Lower lobe of right lung (tissue), 2 donors: Measurements from ENCODE around the gene IL1RAPL2. TPM values are rescaled to one million over a fixed set of nuclear protein-coding genes. Genes with fewer than 3 reads are reported as not detected.

Experiments used
- ATAC-seq, 2 donors: fragments of 200-7000 bp; cut with Tn5 transposase; one replicate each; pipeline ENCODE4 v1.9.1; 2020 to 2022; ENCODE audit warnings: mild to moderate bottlenecking in 2 of 2, moderate library complexity in 2 of 2
- DNase-seq: peaks from one replicate; pipeline ENCODE4 v3.0.0-alpha.2; 2020
- H3K27ac ChIP-seq: fragments of 200-600 bp; one replicate; pipeline ENCODE4 v1.8.0; 2022
- H3K27me3 ChIP-seq: fragments of 200-600 bp; one replicate; pipeline ENCODE4 v1.8.0; 2022; ENCODE audit warnings: low read depth
- H3K36me3 ChIP-seq: fragments of 200-600 bp; one replicate; pipeline ENCODE4 v1.8.0; 2022; ENCODE audit warnings: mild to moderate bottlenecking
- H3K4me1 ChIP-seq: fragments of 200-600 bp; one replicate; pipeline ENCODE4 v1.8.0; 2022
- H3K4me3 ChIP-seq: fragments of 200-600 bp; one replicate; pipeline ENCODE4 v1.8.0; 2022; ENCODE audit warnings: mild to moderate bottlenecking
- H3K9me3 ChIP-seq: fragments of 200-600 bp; one replicate; pipeline ENCODE4 v1.8.0; 2022
- intact Hi-C: fragments of 100-400 bp; cut with DNase I; formaldehyde crosslinking; loops from one replicate; pipeline ENCODE4 v1.11.0; 2022
- total RNA-seq: library from RNA; stranded (reverse); fragmentation: NEBNext Ultra II Directional; extraction: Animal tissue kit (Norgen Biotek cat#: 25700); gene quantifications from one replicate; pipeline ENCODE4 v1.2.1, GENCODE V29; 2021
- TF ChIP-seq, protein P1 (sequence below): fragments of 200-600 bp; IDR thresholded peaks from one replicate; pipeline ENCODE4 v1.8.0; 2022; ENCODE audit warnings: antibody characterized with exemption, mild to moderate bottlenecking
- donor health status: DM: no; HTN: yes; CAD: no; lungs with severe emphysema.

Gene IL1RAPL2
- total RNA-seq, 1 donor from 2014 or later: not detected

DNA sequence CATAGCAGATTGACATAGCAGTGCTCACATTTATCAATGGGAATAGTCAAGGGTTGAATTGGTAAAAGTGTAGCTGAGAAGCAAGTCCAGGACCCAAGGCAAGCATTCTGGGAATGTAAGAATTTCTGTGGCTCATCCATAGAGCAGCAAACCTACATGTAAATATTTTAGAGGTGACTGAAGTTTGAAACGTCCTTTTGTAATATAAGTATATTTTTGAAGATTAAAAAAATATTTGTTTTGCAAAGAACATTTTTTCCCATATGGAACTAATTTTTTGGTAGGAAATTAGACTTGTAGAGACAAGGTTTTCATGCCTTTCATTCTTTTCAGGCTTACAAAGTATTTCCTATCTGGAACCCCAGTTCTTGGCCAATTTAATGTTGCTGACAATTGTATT is 550.5 kb downstream of the IL1RAPL2 start:
- intact Hi-C loops: no loop called here
- ATAC-seq (no peak), DNase-seq (no peak)
- Histone ChIP-seq H3K4me1 (no peaks in the 10 kb centered on the region), H3K27ac (no peak overlapping the region), H3K36me3 (no peaks in the 10 kb centered on the region), H3K9me3 (no peaks in the 10 kb centered on the region), H3K27me3 (no peaks in the 10 kb centered on the region), H3K4me3 (no peak overlapping the region)
- TF ChIP-seq, protein P1, sequence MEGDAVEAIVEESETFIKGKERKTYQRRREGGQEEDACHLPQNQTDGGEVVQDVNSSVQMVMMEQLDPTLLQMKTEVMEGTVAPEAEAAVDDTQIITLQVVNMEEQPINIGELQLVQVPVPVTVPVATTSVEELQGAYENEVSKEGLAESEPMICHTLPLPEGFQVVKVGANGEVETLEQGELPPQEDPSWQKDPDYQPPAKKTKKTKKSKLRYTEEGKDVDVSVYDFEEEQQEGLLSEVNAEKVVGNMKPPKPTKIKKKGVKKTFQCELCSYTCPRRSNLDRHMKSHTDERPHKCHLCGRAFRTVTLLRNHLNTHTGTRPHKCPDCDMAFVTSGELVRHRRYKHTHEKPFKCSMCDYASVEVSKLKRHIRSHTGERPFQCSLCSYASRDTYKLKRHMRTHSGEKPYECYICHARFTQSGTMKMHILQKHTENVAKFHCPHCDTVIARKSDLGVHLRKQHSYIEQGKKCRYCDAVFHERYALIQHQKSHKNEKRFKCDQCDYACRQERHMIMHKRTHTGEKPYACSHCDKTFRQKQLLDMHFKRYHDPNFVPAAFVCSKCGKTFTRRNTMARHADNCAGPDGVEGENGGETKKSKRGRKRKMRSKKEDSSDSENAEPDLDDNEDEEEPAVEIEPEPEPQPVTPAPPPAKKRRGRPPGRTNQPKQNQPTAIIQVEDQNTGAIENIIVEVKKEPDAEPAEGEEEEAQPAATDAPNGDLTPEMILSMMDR: no peak

DNA sequence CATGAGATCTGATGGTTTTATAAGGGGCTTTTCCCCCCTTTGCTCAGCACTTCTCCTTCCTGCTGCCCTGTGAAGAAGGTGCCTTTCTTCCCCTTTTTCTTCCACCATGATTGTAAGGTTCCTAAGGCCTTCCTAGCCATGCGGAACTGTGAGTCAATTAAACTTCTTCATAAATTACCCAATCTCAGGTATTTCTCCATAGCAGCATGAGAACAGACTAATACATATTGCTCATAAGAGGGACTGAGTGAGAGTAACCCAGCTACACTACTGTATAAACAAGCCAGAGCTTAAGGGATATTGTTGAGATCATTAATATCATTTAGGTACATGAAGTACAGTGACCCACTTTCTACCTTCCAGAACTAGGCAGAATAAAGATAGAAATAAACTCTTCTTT is 551.6 kb downstream of the IL1RAPL2 start:
- ATAC-seq (no peak), DNase-seq (no peak)
- intact Hi-C loops: no loop called here
- TF ChIP-seq, protein P1: no peak
- H3K27ac ChIP-seq: no peak overlapping the region
- no peaks in the 10 kb centered on the region for H3K4me1 ChIP-seq
- H3K27me3 ChIP-seq: no peaks in the 10 kb centered on the region
- no peaks in the 10 kb centered on the region for H3K36me3 ChIP-seq
- no peak overlapping the region for H3K4me3 ChIP-seq
- no peaks in the 10 kb centered on the region for H3K9me3 ChIP-seq

DNA sequence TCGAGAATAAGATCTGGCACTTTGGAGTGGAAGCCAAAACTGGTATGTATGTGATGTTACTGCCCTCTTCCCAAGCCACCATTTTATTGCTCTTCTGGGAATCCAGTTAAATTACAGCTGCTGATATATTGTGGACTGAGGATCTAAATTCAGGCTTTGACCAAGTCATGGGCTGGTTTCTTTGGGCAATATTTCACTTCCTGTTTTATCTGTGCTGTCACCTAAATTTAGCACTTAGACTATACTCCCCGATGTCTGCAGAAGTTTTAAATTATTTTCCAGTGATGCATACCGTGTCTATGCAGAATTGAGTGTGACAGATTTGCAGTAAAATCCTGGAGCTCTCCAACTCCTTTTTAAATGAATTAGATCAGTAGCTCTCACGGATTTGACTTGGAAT is 554.5 kb downstream of the IL1RAPL2 start:
- Histone ChIP-seq H3K27me3 (no peaks in the 10 kb centered on the region), H3K27ac (no peak overlapping the region), H3K4me1 (no peaks in the 10 kb centered on the region), H3K36me3 (no peaks in the 10 kb centered on the region), H3K9me3 (no peaks in the 10 kb centered on the region), H3K4me3 (no peak overlapping the region)
- TF ChIP-seq, protein P1: no peak
- intact Hi-C loops: no loop called here
- no peak for DNase-seq
- ATAC-seq: no peak

DNA sequence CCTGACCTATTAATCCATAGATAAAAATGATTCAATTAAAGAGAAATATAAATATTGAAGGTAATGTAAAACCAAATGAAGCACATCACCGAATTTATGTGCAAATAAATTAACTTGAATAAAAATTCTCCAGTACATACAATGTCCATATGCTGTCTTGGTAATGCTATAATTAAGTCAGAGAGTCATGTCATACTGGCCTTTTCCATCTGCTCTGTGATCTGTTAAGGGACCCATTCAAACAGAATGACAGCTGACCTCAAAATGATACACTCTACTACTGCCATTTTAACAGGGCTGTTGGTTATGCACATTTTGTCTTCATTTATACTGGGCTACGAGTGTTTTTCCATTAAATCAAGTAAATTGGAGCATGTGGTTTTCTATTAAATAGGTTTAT is 555.2 kb downstream of the IL1RAPL2 start:
- ATAC-seq (no peak), DNase-seq (no peak)
- H3K36me3 ChIP-seq: no peaks in the 10 kb centered on the region
- no peak overlapping the region for H3K4me3 ChIP-seq
- intact Hi-C loops: no loop called here
- TF ChIP-seq, protein P1: no peak
- H3K4me1 ChIP-seq: no peaks in the 10 kb centered on the region
- H3K27ac ChIP-seq: no peak overlapping the region
- no peaks in the 10 kb centered on the region for H3K9me3 ChIP-seq
- no peaks in the 10 kb centered on the region for H3K27me3 ChIP-seq

DNA sequence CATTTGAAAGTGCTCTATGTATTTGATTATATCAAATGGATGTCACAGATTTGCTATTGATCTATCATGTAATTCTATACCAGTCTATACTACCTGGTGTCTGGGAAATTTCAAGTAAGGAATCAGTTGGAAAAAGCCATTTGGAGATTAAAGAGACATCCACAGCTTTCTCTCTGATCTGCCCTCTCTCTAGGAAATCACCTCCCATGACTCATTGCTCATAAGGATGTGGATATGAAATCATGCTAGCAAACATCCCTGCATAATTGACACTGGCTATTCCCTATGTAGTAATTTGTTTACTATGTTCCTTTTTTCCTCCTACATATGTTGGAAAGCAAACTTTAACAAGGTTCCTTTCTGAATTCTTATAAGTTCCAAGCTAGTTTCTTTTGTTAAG is 560.2 kb downstream of the IL1RAPL2 start:
- no peak overlapping the region for H3K27ac ChIP-seq
- no peak for ATAC-seq
- DNase-seq: no peak
- no peaks in the 10 kb centered on the region for H3K4me1 ChIP-seq
- no peaks in the 10 kb centered on the region for H3K27me3 ChIP-seq
- intact Hi-C loops: no loop called here
- no peak overlapping the region for H3K4me3 ChIP-seq
- TF ChIP-seq, protein P1: no peak
- H3K9me3 ChIP-seq: no peaks in the 10 kb centered on the region
- no peaks in the 10 kb centered on the region for H3K36me3 ChIP-seq

DNA sequence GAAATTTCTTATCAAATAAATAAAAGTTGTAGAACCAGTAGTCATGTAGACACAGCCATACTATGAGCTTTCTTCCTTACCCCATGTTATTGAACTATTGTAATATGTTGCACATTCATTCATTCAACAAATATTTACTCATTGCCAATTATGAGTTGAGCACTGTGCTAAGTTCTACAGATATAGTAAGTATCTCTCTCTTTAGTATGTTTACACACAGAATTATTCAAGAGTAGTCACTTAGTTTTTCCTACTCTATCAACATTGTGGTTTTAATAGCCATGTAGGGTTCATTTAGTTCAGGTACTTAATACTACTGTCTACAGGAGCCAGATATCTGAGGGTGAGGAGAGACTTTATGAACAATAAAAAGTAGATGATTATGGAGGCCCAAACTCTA is 568.3 kb downstream of the IL1RAPL2 start:
- H3K4me3 ChIP-seq: no peak overlapping the region
- intact Hi-C loops: no loop called here
- TF ChIP-seq, protein P1: no peak
- H3K9me3 ChIP-seq: no peaks in the 10 kb centered on the region
- no peak overlapping the region for H3K27ac ChIP-seq
- no peaks in the 10 kb centered on the region for H3K36me3 ChIP-seq
- H3K27me3 ChIP-seq: no peaks in the 10 kb centered on the region
- no peaks in the 10 kb centered on the region for H3K4me1 ChIP-seq
- DNase-seq (no peak), ATAC-seq (no peak)
